ENCODE measurements around the gene DTD1.

Gene DTD1

DNA sequence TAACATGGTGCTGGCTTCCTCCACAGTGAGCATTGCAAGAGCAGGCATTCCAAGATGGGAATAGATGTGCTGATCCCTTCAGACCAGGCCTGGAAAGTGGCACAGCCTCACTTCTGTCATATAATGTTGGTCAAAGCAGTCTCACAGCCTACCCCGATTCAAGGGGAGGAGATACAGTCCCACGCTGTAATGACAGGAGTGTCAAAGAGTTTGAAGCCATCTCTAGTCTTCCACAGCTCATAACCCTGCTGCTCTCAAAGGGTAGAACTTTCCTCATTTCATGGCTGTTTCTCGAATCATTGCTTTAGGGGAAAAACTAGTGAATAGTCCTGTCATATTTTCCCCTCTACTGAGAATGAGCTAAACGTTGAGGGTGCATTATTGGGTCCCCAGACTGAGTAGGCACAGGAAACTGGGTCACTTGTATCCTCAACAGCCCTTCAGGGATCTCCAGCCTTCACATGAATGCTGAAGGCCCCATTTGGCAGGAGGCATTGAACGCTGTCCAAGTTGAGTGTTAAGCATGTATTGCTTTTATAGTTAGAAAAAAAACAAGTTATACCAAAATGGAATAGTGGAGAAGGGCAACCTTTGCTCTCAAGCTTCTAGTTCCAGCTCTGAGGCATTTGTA lies 27.3 kb downstream of the DTD1 start:
- no peak for DNase-seq

DNA sequence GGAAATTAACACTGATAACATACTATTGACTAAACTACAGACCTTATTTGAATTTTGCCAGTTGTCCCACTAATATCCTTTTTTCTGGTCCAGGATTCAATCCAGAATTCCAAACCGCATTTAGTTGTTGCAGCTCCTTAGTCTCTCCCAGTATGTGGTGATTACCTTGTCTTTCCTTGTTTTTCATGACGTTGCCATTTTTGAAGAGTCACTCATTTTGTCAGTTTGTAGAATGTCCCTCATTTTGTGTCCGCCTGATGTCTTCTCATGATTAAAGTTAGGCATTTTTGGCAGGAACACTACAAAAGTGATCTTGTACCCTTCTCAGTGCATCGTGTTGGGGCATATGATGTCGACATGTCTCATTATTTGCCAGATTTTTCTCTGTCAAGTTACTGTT lies 33.1 kb downstream of the DTD1 start:
- DNase-seq: no peak

GRCh38 chr20:18623156-18623910 lies 35.5 kb downstream of the DTD1 start:
- DNase-seq: no peak

DNA sequence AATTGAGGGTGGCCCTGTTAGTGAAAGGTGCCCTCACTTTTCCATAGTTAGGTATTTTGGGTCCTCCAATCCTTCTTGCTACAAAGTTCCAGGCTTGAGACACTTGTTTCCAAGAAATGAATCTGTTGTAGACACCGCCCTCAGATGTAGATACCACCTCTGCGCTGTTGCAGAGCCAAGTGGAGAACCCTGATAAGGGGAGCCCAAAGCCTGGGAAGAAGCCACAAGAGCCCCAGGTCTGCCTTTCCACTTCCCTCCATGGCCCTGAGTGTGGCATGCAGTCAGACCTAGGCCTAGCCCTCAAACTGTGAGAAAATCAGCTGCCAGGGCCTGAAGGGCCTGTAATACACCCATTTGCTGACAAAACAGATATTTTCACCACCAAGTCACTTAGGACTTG lies 37.1 kb downstream of the DTD1 start:
- no peak for DNase-seq

- no peak for DNase-seq
Measured at GRCh38 chr20:18625907-18626655, 38.2 kb downstream of the DTD1 start.

DNA sequence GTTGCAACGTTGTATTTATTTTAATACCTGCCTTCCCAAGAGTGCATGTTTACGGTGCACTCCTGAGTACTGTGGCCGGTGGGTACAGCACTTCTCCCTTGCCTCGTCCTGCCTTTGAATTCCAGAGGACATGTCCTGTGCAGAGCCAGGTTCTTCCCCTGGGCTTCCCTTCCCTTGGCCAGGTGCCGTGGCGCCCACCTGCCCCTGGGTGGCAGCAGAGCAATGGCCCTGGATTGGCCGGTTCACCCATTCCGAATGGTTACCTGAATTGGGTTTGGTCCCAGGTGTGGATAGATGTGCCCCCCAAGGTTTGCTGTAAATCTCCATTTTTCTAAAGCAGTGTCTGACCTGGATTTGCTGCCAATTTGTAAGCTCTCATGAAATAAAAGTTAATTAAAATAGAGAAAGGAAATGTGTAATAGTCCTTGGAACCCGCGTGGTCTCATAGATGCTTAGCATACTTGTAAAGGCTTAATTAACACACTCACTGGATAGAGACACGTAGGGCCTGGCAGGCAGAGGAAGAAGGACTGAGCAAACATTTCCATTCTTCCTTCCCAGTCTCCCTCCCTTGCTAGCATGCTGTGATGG lies 40.6 kb downstream of the DTD1 start:
- peak in 1 of 2 experiments; percentile 58 for DNase-seq

GRCh38 chr20:18632196-18632789 lies 44.4 kb downstream of the DTD1 start:
- DNase-seq: peak; percentile 31 to 80

DNA sequence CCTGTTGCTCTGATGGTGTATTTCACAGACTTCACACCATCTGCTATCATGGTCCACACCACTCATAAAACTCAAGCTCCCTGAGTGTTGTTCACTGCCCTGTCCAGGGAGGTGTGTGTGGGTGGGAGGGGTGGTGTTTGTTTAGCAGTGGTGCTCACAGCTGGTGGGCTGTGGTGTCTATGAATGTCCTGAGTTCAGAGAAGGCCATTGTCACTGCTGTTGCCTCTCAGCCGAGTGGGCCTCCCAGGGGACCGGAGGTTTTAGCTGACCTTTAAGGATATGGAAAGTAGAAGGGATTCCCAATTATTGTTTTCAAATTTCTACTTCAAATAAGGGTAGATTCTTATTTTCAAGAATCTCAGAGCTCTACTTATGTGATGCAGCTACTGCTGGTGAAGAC lies 45.6 kb downstream of the DTD1 start:
- DNase-seq: no peak

DNA sequence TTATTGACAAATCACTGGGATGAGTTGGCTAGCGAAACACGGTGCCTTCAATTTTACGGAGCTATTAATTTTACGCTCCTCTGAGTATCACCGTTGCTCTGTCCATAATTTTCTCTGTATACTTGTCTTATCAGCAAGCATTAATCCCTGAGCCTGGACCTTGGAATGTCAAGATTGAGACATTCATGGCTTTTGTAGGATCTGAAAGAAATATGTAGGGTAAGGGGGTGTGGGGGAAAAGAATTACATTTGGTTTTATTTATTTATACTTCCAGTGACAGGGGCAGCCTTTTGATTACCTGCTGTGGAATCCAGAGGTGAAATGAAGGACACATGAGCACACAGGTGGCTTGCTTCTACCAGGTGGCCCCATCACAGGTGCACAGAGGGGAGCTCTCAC lies 46.6 kb downstream of the DTD1 start:
- DNase-seq: no peak

DNA sequence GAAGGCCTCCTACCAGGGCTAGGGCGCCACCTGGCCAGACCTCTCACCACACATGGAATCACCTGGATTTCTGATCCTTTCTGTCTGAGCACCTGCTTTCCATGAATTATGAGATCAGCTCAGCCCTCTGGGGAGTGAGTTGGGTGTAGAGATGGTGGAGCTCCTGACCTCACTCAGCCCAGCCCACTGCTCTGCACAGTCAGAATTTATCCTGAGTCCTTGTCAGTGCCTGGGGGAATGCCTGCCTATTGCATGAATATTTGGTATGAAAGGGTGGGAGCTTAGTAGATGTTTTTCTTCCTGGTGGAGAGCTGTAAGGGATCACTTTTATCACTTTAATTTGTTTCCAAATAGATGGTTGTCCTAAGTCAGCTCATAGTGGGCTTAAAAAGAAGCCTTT lies 47.5 kb downstream of the DTD1 start:
- no peak for DNase-seq

GRCh38 chr20:18637224-18637623 lies 49.4 kb downstream of the DTD1 start:
- DNase-seq: no peak

DNA sequence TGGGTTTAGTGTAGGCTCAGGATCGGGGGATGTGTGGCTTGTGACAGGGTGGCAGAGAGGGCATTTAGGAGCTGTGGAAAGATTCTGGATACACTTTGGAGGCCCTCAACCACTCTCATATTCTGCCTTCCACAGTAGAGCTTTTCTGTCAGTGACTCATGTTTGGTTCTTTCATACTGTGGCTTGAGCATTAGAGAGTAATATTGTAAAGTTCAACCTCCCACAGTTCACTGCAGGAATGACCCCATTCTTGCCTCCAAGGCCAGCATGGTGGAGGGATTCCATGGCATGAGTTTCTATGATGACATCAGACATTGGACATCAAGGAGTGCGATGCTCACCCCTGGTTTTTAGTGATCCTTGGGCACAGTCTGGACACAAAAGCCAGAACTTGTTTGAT lies 50.9 kb downstream of the DTD1 start:
- no peak for DNase-seq

DNA sequence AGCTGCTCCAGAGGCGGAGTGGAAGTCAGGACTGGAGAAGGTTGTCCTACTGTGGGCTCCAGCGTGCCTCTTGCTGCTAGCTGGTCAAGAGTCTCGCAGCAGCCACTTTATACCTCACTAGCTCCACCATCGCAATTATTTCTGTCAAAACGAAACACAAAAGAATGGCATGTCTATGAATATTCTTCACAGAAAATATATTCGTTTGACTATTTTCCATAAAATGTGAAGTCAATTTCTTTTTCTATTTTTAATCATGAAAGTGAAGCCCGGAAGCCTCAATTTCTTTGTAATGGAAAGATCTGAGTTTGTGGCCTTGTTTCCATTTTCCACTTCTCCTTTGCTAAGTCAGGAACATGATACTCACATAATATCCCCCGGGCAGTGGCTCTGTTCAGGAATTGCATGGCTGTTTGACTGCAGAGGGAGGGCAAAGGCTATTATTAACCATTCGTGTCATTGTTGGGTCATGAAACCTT lies 51.7 kb downstream of the DTD1 start:
- no peak for DNase-seq

DNA sequence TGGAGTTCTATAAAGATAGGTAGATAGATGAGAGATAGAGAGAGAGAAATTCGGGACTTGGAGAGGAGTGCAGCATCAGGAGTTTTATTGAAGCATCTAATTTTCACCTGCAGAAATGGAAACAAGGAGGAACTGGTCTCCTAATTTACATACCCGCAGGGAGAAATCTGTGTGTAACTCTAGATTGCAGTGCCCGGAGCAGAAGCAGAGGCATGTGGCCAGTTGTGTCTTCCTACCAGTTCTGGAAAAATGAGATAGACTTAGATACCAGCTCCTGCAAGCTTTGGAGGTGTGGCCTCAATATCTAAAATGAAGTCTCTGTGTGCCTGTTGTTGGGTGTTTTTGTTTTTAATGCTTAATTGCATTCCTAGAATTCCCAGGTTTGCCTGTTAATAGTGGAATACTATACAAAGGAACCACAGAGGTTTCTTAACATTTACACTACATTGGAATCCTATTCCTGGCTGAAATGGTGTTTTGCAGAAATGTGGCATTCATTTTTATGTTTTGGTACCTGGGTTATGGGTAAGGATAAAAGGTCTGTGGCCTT lies 57.4 kb downstream of the DTD1 start:
- peak in 1 of 2 experiments; percentile 50 for DNase-seq

GRCh38 chr20:18645851-18646250 lies 58.0 kb downstream of the DTD1 start:
- DNase-seq: no peak

DNA sequence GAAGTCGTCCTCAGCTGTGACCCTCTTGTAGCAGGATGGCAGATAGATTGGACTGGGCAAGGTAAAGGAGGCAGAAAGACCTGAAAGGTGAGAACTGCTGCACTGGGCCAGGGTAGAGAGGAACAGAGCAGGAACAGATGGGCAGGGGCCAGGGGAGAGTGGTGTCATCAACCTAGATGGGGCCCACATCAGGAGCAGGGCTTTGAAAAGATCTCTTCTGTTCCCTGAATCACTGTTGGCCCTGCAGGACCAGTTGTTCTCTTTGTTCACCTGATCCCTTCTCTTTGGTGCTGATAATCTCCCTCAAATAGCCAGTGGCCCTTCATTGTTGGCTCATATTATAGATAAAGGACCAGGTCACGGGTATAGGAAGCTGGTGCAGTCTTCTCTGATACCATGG lies 59.9 kb downstream of the DTD1 start:
- no peak for DNase-seq

GRCh38 chr20:18650224-18650623 lies 62.4 kb downstream of the DTD1 start:
- DNase-seq: no peak

GRCh38 chr20:18653736-18654447 lies 66.0 kb downstream of the DTD1 start:
- DNase-seq: no peak

DNA sequence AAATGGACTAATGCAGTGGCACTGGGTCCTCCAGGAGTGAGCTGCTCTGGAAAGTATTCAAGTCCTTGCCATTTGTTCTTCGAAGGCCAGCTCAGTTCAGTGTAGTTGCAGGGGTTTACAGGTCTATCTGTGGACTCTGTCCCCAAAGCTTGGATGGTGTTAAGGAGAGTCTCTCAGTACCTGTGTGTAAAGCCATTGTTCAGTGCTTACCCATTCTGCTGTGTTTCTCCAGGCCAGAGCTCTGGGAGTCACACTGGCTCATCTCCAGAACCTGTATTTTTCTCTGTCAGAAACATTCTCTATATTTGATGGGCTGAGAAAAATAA lies 66.6 kb downstream of the DTD1 start:
- DNase-seq: no peak

- DNase-seq: no peak
Measured at GRCh38 chr20:18657575-18657974, 69.7 kb downstream of the DTD1 start.

DNA sequence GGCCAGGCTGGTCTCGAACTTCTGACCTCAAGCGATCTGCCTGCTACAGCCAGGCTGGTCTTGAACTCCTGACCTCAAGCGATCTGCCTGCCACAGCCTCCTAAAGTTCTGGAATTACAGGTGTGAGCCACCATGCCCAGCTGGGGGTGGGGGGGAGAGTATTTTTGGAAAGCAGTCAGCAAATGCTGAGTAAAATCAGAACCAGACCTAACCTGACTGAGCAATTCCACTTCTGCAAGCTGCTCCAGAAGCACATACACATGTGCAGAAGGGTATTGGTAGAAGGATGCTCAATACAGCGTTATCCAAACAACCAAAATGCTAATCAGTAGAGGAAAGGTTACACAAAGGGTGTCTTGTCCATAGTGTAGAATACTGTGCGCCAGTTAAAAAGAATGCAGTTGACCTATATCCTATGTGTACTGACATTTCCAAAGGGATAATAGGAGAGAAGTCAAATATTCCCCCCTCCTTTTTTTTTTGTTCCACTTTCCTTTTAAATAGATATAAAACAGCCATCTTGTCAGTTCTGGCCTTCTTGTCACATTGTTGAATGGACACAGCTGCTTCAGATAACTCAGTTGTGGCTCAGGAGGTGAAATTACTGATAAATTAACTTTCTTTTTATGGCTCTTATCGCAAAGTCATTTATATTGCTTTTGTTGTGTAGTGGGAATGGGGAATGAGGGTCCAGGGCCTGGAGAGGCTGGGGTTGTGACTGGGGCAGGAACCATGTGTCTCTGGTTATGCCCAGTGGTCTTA lies 74.6 kb downstream of the DTD1 start:
- DNase-seq: no peak

Measured in NCI-H526 (cell line).